ENCODE data around the gene CTAG2. TPM values are rescaled to one million over a fixed set of nuclear protein-coding genes. Genes with fewer than 3 reads are reported as not detected.
"Not testable (repeated sequence)": the region's sequence is repeated elsewhere in the genome, so short reads cannot be mapped to it uniquely, and the experiment has no call there.

The CTAG2 gene
- total RNA-seq, 1 donor from 2014 or later: not detected

DNA sequence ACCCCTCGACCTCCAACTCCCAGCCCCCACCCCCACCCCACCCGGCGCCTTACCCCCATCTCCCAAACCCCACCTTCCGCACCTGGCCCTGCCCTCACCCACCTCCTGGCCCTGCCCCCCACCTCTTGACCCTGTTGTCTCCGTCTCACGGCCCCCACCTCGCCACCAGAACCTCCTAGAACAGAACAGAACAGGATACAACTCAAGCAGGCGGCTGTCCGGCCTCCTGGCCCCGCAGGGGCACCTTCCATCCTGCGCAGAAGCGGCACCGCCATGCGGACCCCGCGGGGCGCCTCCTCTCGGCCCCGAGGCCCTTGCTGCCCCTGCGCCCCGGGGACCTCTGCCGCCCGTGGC, 354 bp downstream of the CTAG2 start:
- Mint-ChIP-seq H3K4me1 (no peaks in the 10 kb centered on the region), H3K4me3 (no peak overlapping the region), H3K36me3 (ENCODE audit: low read depth) (no peaks in the 10 kb centered on the region), H3K27me3 (no peaks in the 10 kb centered on the region), H3K9me3 (no peaks in the 10 kb centered on the region), H3K27ac (no peak overlapping the region)
- intact Hi-C loops (cut with micrococcal nuclease): no loop called here
- no peak for ATAC-seq (ENCODE audit: low read depth)
- ChIA-PET CTCF (no interaction called here), POLR2A (no interaction called here)
- no peak for DNase-seq
- TF ChIP-seq, protein P1, sequence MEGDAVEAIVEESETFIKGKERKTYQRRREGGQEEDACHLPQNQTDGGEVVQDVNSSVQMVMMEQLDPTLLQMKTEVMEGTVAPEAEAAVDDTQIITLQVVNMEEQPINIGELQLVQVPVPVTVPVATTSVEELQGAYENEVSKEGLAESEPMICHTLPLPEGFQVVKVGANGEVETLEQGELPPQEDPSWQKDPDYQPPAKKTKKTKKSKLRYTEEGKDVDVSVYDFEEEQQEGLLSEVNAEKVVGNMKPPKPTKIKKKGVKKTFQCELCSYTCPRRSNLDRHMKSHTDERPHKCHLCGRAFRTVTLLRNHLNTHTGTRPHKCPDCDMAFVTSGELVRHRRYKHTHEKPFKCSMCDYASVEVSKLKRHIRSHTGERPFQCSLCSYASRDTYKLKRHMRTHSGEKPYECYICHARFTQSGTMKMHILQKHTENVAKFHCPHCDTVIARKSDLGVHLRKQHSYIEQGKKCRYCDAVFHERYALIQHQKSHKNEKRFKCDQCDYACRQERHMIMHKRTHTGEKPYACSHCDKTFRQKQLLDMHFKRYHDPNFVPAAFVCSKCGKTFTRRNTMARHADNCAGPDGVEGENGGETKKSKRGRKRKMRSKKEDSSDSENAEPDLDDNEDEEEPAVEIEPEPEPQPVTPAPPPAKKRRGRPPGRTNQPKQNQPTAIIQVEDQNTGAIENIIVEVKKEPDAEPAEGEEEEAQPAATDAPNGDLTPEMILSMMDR (IDR thresholded peaks at IDR 0.05): no peak

DNA sequence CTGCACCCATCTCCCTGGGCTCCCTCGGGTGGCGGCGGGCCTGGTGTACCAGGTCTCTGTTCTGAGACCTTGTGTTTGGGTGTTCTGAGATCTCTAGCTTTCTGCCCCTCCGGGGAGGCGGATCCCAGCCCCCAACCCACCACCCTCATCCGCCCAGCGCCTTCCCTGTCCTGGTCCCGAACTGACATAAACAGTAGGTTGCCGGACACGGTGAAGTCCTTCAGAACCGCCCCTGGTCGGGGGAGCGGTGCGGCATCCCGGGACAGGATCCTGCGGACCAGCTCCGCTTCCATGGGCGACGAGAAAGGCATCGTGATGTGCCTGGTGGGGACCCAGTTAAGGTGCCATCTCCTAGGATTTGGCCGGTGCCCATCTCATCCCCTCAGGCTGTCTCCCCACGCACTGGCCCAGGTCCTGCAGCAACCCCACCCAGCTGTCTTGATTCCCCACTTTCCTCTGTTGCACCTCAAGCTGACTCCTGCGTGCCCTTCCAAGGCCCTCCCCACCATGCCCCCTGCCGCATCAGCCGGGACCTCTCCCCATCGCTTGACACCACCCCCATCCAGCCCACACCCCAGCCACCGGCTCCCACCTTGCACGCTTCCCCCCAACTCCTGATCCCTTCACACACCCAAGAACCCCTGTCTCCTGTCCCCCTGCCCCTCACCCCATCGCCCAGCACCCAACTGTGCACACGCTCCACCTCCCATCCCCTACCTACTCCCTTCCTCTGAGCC, 900 bp downstream of the CTAG2 start:
- Mint-ChIP-seq H3K27me3 (no peaks in the 10 kb centered on the region), H3K4me1 (no peaks in the 10 kb centered on the region), H3K4me3 (no peak overlapping the region), H3K27ac (no peak overlapping the region), H3K36me3 (ENCODE audit: low read depth) (no peaks in the 10 kb centered on the region), H3K9me3 (no peaks in the 10 kb centered on the region)
- intact Hi-C loops (cut with micrococcal nuclease): no loop called here
- DNase-seq: no peak
- POLR2A ChIA-PET: no interaction called here
- no peak for ATAC-seq (ENCODE audit: low read depth)
- CTCF ChIA-PET: no interaction called here
- TF ChIP-seq, protein P1 (IDR thresholded peaks at IDR 0.05): no peak

DNA sequence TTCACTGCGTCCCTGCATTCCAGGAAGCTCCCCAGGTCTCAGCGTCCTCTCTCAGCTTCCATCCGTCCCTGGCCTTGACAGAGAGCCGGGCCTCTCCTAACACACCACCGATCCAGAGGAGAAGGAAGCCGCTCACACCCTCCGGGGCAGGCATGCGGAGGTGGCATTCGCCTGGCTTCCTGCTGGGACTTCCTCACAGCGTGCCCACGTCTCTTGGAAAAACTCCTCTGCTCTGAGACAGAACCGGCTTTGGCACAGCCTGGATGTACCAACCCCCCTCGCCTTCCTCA, 3.2 kb downstream of the CTAG2 start:
- POLR2A ChIA-PET: no interaction called here
- no peak for DNase-seq

DNA sequence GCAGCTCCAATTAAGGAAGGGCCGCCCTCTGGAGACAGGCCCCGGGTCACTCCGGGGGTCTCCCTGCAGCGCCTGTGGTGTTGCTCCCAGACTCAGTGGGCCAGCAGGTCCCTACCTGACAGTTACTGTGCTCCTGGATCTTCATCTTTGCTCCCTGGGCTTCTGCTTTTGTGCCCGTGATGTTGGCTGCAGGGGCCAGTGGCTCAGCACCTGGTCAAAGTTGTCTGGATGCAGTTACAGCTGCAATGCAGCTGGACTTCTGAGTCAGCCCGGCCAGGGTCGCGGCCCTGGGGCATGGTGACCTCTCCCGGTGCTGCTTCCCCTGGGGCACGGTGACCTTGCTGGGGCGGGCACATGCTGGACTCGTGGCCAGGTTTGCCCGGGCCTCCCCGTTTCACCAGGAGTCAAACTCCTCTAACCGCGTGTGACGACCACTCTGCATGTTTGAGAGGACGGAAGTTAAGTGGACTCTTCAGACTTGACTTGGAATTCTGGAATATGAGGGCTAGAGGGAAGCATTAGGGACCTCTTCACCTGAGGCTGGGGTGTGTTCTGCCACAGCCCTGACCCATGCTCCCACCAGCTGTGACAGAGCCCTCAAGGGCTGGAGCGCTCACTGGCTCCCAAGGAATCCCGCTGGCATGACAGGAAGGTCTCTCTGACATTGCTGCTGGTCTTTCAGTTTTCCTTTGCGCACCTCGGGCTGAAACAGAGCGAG, 3.7 kb downstream of the CTAG2 start:
- H3K27me3 Mint-ChIP-seq: no peaks in the 10 kb centered on the region
- no peak for DNase-seq
- ATAC-seq (ENCODE audit: low read depth): no peak
- no peak overlapping the region for H3K27ac Mint-ChIP-seq
- no peak overlapping the region for H3K4me3 Mint-ChIP-seq
- H3K4me1 Mint-ChIP-seq: no peaks in the 10 kb centered on the region
- no peaks in the 10 kb centered on the region for H3K9me3 Mint-ChIP-seq
- POLR2A ChIA-PET: no interaction called here
- intact Hi-C loops (cut with micrococcal nuclease): no loop called here
- CTCF ChIA-PET: no interaction called here
- H3K36me3 Mint-ChIP-seq (ENCODE audit: low read depth): no peaks in the 10 kb centered on the region
- TF ChIP-seq, protein P1 (IDR thresholded peaks at IDR 0.05): no peak

More for the DNA sequence above, 3.2 kb downstream of the CTAG2 start:
- no peak for ATAC-seq (ENCODE audit: low read depth)
- Mint-ChIP-seq H3K27ac (no peak overlapping the region), H3K9me3 (no peaks in the 10 kb centered on the region), H3K4me1 (no peaks in the 10 kb centered on the region), H3K27me3 (no peaks in the 10 kb centered on the region), H3K4me3 (no peak overlapping the region), H3K36me3 (ENCODE audit: low read depth) (no peaks in the 10 kb centered on the region)
- TF ChIP-seq, protein P1 (IDR thresholded peaks at IDR 0.05): no peak
- intact Hi-C loops (cut with micrococcal nuclease): no loop called here
- CTCF ChIA-PET: no interaction called here

DNA sequence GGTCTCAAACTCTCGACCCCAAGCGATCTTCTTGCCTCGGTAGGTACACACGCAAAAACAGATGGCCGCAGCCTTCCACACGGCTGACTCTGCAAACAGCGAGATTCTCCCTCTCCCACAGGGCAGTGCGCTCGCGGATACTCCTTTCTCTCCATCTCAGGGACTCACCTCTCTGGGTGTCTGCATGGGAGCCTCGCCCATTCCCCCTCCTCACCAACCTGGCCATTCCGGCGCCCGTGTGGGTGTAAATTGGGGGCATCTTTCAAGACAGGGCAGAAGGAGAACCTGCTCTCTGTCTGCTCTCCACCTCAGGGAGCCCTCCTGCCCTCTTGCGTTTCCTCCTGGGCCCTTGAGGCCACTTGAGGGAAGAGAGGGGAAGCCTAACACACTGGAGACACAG, 4.4 kb downstream of the CTAG2 start:
- TF ChIP-seq, protein P1 (IDR thresholded peaks at IDR 0.05): no peak
- H3K27ac Mint-ChIP-seq: no peak overlapping the region
- DNase-seq (no peak), ATAC-seq (ENCODE audit: low read depth) (no peak)
- CTCF ChIA-PET: no interaction called here
- intact Hi-C loops (cut with micrococcal nuclease): no loop called here
- H3K4me3 Mint-ChIP-seq: no peak overlapping the region
- H3K36me3 Mint-ChIP-seq (ENCODE audit: low read depth): no peaks in the 10 kb centered on the region
- H3K9me3 Mint-ChIP-seq: no peaks in the 10 kb centered on the region
- H3K4me1 Mint-ChIP-seq: no peaks in the 10 kb centered on the region
- POLR2A ChIA-PET: no interaction called here
- no peaks in the 10 kb centered on the region for H3K27me3 Mint-ChIP-seq

DNA sequence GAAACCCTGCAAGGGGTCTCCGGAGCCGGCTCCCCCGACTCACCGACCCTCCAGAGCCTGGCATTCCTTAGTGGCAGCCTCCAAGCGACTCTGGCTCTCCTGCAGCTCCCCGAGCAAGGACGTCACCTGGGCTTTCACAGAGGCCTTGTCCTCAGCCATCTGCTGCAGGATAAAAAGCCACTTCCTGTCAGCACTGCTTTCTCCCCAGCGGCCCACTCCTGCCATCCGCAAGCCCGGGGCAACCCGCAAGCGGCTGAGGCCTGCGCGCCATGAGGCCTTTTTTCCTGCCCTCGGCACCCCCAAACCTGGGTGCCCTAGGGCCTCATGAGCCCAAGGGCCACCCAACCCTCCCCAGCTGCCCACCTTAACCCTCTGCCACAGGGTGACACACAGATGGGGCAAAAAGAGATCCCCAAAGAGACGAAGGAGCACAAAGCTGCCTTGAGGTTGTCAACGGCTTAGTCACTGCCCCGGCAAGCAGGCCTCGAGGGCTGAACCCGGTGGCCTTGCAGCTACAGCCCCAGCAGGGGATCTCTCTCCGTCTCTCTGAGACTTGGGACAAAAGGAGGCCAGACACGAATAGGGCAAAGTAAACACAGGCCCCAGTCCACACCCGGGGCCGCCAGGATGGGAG, 7.5 kb downstream of the CTAG2 start:
- CTCF ChIA-PET; ATAC-seq (ENCODE audit: low read depth): not testable (repeated sequence)

DNA sequence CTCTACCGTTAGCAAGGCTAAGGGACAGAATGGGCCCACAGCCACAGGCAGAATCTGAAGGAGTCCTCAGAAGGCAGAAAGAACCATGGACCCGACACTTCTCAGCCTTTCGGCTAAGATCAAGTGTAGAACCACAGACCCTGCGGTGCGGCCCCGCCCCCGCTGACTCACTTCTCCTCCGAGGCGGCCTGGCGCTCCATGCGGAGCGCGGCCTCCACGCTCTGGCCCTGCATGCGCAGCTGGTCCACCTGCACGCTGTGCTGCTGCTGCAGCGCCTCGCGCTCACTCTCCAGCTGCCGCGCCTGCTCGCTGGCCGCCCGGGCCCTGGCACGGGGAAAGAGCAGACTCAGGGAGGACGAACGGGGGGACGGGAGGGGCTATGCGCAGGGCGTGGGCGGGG, 9.7 kb downstream of the CTAG2 start:
- H3K27ac Mint-ChIP-seq; H3K9me3 Mint-ChIP-seq; ATAC-seq (ENCODE audit: low read depth); CTCF ChIA-PET; POLR2A ChIA-PET; DNase-seq; H3K36me3 Mint-ChIP-seq (ENCODE audit: low read depth); intact Hi-C loops (cut with micrococcal nuclease); H3K4me3 Mint-ChIP-seq; H3K4me1 Mint-ChIP-seq; H3K27me3 Mint-ChIP-seq: not testable (repeated sequence)

More for the DNA sequence above, 7.5 kb downstream of the CTAG2 start:
- H3K9me3 Mint-ChIP-seq; H3K36me3 Mint-ChIP-seq (ENCODE audit: low read depth); H3K27me3 Mint-ChIP-seq; H3K4me1 Mint-ChIP-seq; DNase-seq; POLR2A ChIA-PET; intact Hi-C loops (cut with micrococcal nuclease); H3K4me3 Mint-ChIP-seq; H3K27ac Mint-ChIP-seq: not testable (repeated sequence)

DNA sequence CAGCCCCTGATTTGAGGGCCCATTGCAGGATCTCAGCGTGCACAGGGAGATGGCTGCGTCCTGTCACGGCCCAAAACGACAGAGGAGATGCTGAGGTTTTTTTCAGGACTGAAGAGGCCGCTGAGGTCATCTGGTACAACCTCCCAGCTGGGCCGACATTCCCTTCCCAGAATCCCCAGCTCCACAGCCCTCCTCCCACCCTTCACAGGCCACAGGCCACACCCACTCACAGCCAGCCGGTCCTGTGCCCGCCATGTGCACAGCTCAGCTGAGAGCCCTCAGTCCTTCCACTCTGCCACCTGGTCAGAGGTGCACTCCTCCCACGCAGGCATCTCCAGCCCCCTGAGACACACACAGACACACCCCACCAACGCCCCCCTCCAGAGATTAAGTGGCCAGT, 11.6 kb downstream of the CTAG2 start:
- DNase-seq; CTCF ChIA-PET; H3K27me3 Mint-ChIP-seq; H3K4me1 Mint-ChIP-seq; H3K4me3 Mint-ChIP-seq; H3K9me3 Mint-ChIP-seq; POLR2A ChIA-PET; ATAC-seq (ENCODE audit: low read depth); H3K36me3 Mint-ChIP-seq (ENCODE audit: low read depth); intact Hi-C loops (cut with micrococcal nuclease); H3K27ac Mint-ChIP-seq: not testable (repeated sequence)
